IPS-NIHi7 (cell line): Measurements from ENCODE around the gene ATP2A1.
A peak's percentile ranks its signal among the peaks of the same experiment; 100 is the strongest.
"Not testable (repeated sequence)": the region's sequence is repeated elsewhere in the genome, so short reads cannot be mapped to it uniquely, and the experiment has no call there.

ENCODE experiments used
- DNase-seq: peaks from one replicate; pipeline ENCODE4 v3.0.0; 2012; ENCODE audit warnings: mixed read lengths; ENCODE audit errors: extremely low spot score

Gene ATP2A1

GRCh38 chr16:28859326-28859725, 19.0 kb upstream of the ATP2A1 start:
- no peak for DNase-seq

GRCh38 chr16:28863929-28864793, 14.1 kb upstream of the ATP2A1 start:
- no peak for DNase-seq

GRCh38 chr16:28865001-28865688, 13.1 kb upstream of the ATP2A1 start:
- DNase-seq: no peak

- no peak for DNase-seq
Measured at GRCh38 chr16:28865722-28866453, 12.4 kb upstream of the ATP2A1 start.

- DNase-seq: no peak
Measured at GRCh38 chr16:28866454-28866804, 11.9 kb upstream of the ATP2A1 start.

DNA sequence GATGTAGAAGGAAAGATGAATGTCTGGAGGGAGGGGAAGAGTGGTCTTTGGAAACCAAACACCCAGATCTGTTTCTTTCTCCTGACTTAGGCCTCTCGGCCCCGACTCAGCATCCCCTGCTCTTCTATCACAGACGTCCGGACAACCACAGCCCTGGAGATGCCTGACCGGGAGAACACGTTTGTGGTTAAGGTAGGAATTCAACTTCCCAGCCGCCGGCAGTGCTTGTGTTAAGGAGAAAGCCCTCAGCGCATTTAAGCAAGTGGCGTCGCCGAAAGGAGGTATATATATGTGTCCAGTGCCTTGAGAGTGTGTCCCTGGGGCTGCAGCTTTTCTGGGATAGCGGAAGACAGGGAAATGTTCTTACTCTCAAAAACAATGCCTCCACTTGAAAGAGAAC, 11.0 kb upstream of the ATP2A1 start:
- no peak for DNase-seq

DNA sequence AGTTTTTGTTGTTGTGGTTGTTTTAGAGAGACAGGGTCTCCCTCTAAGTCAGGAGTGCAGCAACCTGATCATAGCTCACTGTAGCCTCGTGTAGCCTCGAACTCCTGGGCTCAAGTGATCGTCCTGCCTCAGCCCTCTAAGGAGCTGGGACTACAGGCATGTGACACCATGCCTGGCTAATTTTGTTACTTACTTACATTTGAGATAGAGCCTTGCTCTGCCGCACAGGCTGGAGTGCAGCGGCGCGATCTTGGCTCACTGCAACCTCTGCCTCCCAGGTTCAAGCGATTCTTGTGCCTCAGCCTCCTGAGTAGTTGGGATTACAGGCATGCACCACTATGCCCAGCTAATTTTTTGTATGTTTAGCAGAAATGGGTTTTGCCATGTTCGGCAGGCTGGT, 10.6 kb upstream of the ATP2A1 start:
- DNase-seq: not testable (repeated sequence)

- no peak for DNase-seq
Measured at GRCh38 chr16:28869201-28869600, 9.1 kb upstream of the ATP2A1 start.

DNA sequence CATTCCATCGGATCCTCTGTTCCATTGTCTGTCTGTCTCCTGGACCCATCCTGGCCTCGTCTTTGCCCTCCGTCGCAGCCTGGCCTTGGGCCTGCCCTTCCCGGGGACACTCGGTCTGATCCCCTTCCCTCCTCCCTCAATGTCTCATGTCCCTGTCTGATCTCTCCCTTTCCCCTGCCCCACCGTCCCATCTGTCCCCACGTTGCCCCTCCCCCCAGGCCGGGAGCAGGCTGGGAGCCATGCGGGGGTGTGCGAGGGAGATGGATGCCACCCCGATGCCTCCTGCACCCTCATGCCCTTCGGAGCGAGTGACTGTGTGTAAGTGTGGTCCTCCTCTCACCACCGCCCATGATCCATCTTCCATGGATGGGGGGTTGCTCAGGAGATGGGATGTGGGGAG, 5.3 kb upstream of the ATP2A1 start:
- no peak for DNase-seq

DNA sequence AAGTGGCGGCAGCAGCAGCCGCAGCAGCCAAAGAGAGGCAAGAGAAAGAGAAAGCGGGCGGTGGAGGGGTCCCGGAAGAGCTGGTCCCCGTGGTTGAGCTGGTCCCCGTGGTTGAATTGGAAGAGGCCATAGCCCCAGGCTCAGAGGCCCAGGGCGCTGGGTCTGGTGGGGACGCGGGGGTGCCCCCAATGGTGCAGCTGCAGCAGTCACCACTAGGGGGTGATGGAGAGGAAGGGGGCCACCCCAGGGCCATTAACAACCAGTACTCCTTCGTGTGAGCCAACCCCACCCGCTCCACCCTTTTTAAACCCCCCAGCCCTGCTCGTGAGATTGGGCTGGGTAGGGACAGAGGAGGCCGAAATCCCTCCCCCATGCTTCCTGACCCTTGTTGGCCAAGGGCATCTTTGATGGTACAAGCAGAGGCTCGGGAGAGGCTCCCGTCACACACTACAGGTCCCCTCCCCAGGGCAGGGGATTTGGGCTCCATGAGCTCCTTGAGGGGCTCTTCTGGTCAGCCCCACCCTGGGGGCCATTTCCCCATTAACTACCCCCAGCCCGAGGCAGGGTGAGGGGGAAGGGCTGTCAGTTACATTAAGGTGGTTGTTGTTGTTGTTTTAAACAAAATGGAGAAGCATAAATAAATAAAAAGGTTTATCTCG, 4.6 kb upstream of the ATP2A1 start:
- DNase-seq: peak; percentile 83

- DNase-seq: no peak
Measured at GRCh38 chr16:28874406-28874805, 3.9 kb upstream of the ATP2A1 start.

GRCh38 chr16:28875134-28876018, 2.9 kb upstream of the ATP2A1 start:
- DNase-seq: no peak

DNA sequence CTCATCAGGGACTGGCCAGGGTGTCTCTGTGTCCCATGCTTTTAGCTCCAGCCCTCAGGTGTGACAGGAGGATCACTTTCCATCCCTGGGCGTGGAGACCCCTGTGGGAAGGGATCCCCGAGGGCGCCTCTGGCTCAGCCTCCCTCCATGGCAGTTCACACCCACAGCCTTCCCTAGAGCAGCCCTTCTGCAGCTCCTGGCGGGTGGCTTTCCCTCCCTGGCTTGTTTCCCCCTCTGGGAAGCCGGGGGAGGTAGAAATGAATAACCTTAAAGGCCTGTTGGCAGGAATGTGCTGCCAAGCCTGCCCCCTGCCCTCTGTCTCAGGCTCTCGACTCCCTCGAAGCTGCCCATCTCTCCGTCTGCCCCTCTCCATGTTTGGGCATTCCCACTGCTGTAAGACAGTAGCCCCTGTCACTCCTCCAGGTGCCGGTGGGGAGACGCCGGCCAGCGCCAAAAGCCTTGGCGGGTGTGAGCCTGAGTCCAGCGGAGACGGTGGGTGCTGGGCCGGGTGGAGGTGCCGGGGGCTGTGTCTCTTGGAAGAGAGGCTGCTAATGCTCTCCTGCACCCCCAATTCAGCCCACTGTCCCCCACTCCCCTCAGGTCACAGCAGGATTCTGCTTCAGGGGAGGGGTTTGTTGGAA, 2.1 kb upstream of the ATP2A1 start:
- DNase-seq: peak; percentile 10

- peak; percentile 18 for DNase-seq
Measured at GRCh38 chr16:28876973-28877654, 1.2 kb upstream of the ATP2A1 start.

DNA sequence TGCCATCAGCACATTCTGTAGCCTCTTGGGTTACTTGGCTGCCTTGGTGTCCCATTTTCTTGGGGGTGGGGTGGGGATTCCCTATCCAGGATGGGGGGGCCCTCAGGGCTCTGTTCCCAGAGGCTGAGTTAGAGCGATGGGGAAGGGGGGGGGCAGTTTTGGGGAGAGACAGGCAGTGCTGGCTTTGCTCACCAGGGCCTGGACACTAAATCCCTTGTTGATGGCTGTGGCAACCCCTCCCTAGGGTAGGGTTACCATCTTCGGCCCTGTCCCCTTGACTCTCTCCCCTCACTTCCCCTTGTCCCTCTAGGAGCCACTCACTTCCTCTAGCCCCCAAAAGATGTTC, 660 bp upstream of the ATP2A1 start:
- no peak for DNase-seq

GRCh38 chr16:28879261-28879840, 1.1 kb downstream of the ATP2A1 start:
- DNase-seq: peak; percentile 19

- DNase-seq: peak; percentile 99
Measured at GRCh38 chr16:28879841-28880588, 1.7 kb downstream of the ATP2A1 start.

DNA sequence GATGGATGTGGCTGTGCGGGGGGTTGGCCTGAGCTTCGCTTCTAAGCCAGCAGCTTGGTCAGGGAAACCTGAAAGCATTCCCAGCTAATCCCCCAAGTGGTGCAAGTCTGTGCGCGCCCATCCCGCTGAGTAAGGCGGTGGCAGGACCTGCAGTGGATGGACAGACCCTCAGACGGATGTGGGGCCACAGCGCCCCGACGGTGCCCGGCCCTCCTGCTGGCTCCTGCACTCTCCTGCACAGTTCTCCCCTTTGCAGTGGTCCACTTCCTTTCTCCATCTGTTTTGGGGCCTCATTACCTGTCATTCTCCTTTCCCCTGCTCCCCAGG, 2.3 kb downstream of the ATP2A1 start:
- DNase-seq: no peak

GRCh38 chr16:28880955-28881354, 2.7 kb downstream of the ATP2A1 start:
- no peak for DNase-seq
